ENCODE results near the gene MIAT. TPM values are rescaled to one million over a fixed set of nuclear protein-coding genes. Genes with fewer than 3 reads are reported as not detected.

MIAT gene
- total and polyA plus RNA-seq, 12 donors = 0.18 to 23.9 (median 3.1) TPM

DNA sequence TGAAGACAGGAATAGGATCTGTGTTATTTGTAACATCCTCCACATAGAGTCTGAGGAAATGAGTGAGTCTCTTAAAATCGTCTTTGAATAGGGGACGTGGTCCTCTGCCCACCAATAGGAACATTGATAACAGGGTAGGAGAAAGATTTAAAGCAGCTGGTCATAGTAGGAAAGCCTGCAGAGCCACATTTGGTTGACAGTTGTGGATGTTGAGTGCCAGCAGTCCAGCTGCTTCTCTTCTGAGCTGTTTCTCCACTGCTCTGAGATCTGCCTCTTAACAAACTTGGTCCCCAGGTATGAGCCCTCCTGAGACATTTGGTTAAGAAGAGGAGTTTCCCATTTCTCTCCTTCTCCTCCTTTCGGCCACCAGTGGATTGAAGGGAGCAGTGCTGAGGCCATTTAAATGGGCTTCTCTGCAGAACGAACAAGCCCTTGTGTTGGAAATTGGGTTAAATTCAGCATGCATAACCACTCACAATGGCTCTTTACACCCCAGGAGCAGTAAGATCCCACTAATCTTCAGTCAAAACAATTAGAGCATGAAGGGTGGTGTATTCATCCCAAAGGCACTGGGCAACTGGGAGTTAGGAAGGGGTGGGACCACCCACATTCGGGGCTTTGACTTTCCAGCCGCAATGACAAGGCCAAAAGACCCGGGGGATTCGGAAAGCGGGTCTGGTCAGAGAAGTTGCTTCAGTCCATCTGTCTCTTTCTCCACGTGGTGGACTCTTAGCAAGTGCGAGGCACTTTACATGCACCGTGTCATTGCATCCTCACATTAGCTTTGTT lies 32.3 kb downstream of the MIAT start:
- no peak for DNase-seq
- Histone ChIP-seq H3K36me3 (replicated peaks in 1 of 2) (no peaks in the 10 kb centered on the region), H3K27ac (no peak overlapping the region), H3K4me1 (replicated peaks in 1 of 2) (no peaks in the 10 kb centered on the region), H3K27me3 (no peaks in the 10 kb centered on the region), H3K4me3 (no peak overlapping the region), H3K9me3 (replicated peaks in 1 of 3) (no peaks in the 10 kb centered on the region)
- intact Hi-C loops (cut with DNase I) = no loop called here
- TF ChIP-seq, protein P1, sequence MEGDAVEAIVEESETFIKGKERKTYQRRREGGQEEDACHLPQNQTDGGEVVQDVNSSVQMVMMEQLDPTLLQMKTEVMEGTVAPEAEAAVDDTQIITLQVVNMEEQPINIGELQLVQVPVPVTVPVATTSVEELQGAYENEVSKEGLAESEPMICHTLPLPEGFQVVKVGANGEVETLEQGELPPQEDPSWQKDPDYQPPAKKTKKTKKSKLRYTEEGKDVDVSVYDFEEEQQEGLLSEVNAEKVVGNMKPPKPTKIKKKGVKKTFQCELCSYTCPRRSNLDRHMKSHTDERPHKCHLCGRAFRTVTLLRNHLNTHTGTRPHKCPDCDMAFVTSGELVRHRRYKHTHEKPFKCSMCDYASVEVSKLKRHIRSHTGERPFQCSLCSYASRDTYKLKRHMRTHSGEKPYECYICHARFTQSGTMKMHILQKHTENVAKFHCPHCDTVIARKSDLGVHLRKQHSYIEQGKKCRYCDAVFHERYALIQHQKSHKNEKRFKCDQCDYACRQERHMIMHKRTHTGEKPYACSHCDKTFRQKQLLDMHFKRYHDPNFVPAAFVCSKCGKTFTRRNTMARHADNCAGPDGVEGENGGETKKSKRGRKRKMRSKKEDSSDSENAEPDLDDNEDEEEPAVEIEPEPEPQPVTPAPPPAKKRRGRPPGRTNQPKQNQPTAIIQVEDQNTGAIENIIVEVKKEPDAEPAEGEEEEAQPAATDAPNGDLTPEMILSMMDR (IDR thresholded peaks at IDR 0.05) = no peak
- TF ChIP-seq POLR2A (IDR thresholded peaks at IDR 0.05) = no peak
- WGBS, 4 donors = 72 to 80% (median 78%) methylated on average over 12 of the region's 12 CpGs

DNA sequence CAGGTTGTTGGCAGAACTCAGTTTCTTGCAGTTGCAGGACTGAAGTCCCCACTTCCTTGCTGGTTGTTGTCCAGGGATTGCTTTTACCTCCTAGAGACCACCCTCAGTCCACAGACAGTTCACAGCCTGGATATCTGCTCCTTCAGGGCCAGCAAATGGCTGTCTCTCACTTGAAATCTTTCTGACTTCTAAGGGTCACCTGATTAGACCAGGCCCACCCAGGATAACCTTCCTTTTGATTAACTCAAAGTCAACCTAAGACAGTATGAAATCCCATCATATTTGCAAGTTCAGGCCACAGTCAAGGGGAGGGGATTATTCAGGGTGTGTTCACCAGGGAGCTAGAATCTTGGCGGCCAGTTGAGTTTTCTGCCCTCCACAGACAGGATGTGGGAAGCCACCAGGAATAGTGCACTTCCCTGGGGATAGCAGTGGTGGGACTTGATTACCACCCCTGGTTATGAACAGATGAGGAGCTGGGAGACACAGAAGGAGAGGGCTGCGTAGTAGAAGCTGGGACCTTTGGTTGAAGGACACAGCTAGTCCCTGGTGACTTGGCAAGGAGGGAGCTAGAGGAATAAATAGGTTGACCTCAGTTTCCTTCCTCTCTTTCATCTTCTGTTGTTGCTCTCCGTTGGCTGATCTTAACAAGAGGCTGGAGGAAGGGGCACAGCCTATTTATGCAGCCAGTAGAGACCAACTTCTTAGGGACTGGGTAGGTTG lies 33.4 kb downstream of the MIAT start:
- Histone ChIP-seq H3K27ac (no peak overlapping the region), H3K4me3 (no peak overlapping the region), H3K9me3 (replicated peaks in 1 of 3) (no peaks in the 10 kb centered on the region), H3K4me1 (replicated peaks in 1 of 2) (no peaks in the 10 kb centered on the region), H3K36me3 (replicated peaks in 1 of 2) (no peaks in the 10 kb centered on the region), H3K27me3 (no peaks in the 10 kb centered on the region)
- TF ChIP-seq, protein P1 (IDR thresholded peaks at IDR 0.05) = no peak
- no peak for TF ChIP-seq POLR2A (IDR thresholded peaks at IDR 0.05)
- intact Hi-C loops (cut with DNase I) = no loop called here
- 60 to 81% (median 63%) methylated on average over 3 of the region's 3 CpGs for WGBS, 4 donors
- no peak for DNase-seq

DNA sequence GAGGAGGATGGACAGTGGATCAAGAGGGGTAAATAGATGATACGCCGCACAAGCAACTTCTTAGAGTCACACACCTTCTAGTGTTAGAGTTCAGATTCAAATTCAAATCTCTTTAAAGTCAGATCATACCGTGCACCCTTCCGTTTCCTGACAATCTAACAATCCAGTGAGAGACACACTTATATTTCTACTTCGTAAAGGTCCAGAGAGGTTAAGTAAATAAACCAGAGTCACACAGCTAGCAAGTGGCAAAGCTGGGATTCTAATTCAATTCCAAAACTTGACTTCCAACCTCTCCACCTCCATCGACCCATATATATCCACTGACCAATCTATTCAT lies 34.0 kb downstream of the MIAT start:
- DNase-seq = no peak
- Histone ChIP-seq H3K36me3 (replicated peaks in 1 of 2) (no peaks in the 10 kb centered on the region), H3K4me3 (no peak overlapping the region), H3K27ac (no peak overlapping the region), H3K9me3 (replicated peaks in 1 of 3) (no peaks in the 10 kb centered on the region), H3K4me1 (replicated peaks in 1 of 2) (no peaks in the 10 kb centered on the region), H3K27me3 (no peaks in the 10 kb centered on the region)
- TF ChIP-seq, protein P1 (IDR thresholded peaks at IDR 0.05) = no peak
- no peak for TF ChIP-seq POLR2A (IDR thresholded peaks at IDR 0.05)
- 73 to 94% (median 84%) methylated on average over 5 to 6 of the region's 6 CpGs for WGBS, 4 donors
- intact Hi-C loops (cut with DNase I) = no loop called here

DNA sequence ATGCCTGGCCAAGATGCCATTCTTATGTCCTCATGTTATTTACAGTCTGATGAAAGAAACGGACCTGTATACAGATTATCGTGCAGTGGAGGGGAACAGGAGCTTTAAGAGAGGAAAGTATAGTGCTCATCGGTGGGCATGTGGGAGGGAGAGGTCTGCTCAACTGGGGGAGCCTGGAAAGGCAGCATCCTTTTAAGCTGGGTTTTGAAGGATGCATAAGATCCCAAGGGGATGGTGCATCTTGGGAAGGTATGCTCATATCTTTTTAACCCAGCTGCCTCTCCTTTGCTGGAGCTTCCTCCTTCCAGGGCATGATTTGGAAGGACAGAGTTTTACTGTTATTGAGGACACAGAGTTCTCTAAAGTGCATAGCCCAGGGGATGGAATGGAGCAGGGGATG lies 34.8 kb downstream of the MIAT start:
- Histone ChIP-seq H3K4me1 (replicated peaks in 1 of 2) (no peaks in the 10 kb centered on the region), H3K27ac (no peak overlapping the region), H3K27me3 (no peaks in the 10 kb centered on the region), H3K36me3 (replicated peaks in 1 of 2) (no peaks in the 10 kb centered on the region), H3K9me3 (replicated peaks in 1 of 3) (no peaks in the 10 kb centered on the region), H3K4me3 (no peak overlapping the region)
- no peak for DNase-seq
- intact Hi-C loops (cut with DNase I) = no loop called here
- WGBS, 4 donors = 89 to 99% (median 96%) methylated on average over 3 of the region's 3 CpGs
- TF ChIP-seq, protein P1 (IDR thresholded peaks at IDR 0.05) = no peak
- TF ChIP-seq POLR2A (IDR thresholded peaks at IDR 0.05) = no peak

All from adrenal gland (tissue), 12 donors.